GM12892 (cell line): ENCODE measurements around the gene CD200R1L.

Source experiments
- POLR2A ChIP-seq: IDR thresholded peaks from 2 replicates; pipeline ENCODE4 v1.6.1; 2011; ENCODE audit warnings: low read depth, low read length, control low read depth
- POLR2AphosphoS5 ChIP-seq: IDR thresholded peaks from 2 replicates; pipeline ENCODE4 v1.6.1; 2011; ENCODE audit warnings: low read depth, low read length, control low read depth
- TAF1 ChIP-seq: IDR thresholded peaks from 2 replicates; pipeline ENCODE4 v1.6.1; 2011; ENCODE audit warnings: low read depth, mild to moderate bottlenecking, control low read depth, low read length, borderline replicate concordance

- TF ChIP-seq TAF1 (no peak), POLR2AphosphoS5 (no peak), POLR2A (no peak)
Measured at GRCh38 chr3:112815981-112816380, 30.7 kb downstream of the CD200R1L start.
